Stimulated activated naive CD8-positive, alpha-beta T cell treated with anti-CD3 and anti-CD28 coated beads, Interleukin-15, Interleukin-2, amounts not matched to agents 100 ng/mL and 50 ng/mL, for 24 hours (primary cell): ENCODE measurements around the gene TRNP1.
"Not testable (repeated sequence)": the region's sequence is repeated elsewhere in the genome, so short reads cannot be mapped to it uniquely, and the experiment has no call there.

Experiments used
- H3K27ac Mint-ChIP-seq: one replicate; pipeline ENCODE4 v1.8.0; 2021; ENCODE audit warnings: mild to moderate bottlenecking, mixed read lengths
- H3K27me3 Mint-ChIP-seq: one replicate; pipeline ENCODE4 v1.8.0; 2021; ENCODE audit warnings: mixed read lengths
- H3K36me3 Mint-ChIP-seq: one replicate; pipeline ENCODE4 v1.8.0; 2021; ENCODE audit warnings: low read depth, mixed read lengths
- H3K4me1 Mint-ChIP-seq: one replicate; pipeline ENCODE4 v1.8.0; 2021; ENCODE audit warnings: low read depth, mixed read lengths
- H3K4me3 Mint-ChIP-seq: one replicate; pipeline ENCODE4 v1.8.0; 2021; ENCODE audit warnings: mild to moderate bottlenecking, mixed read lengths
- H3K9me3 Mint-ChIP-seq: one replicate; pipeline ENCODE4 v1.8.0; 2021; ENCODE audit warnings: mixed read lengths

Gene TRNP1

DNA sequence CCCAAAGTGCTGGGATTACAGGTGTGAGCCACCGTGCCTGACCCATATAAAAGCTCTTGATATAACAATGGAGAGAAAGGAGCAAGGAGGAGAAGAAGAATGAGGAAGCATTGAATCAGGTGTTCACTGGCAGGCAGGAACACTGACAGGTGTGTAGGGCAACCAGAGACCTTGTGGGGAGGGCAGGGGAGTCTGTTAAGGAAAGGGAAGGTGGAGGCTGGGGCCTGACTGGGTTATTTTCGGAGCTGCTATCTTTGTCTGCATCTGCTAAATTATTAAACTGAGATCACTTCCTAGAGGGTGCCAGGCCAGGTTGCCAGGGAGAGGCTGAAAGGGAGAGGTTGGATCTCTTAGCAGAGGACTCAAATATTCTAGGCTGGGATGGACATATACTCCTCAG is 6.8 kb upstream of the TRNP1 start:
- H3K27me3 Mint-ChIP-seq = peaks cover 39% of the 10 kb centered on the region
- no peak overlapping the region for H3K4me3 Mint-ChIP-seq
- H3K27ac Mint-ChIP-seq = no peak overlapping the region
- no peaks in the 10 kb centered on the region for H3K9me3 Mint-ChIP-seq
- peaks cover 3% of the 10 kb centered on the region for H3K4me1 Mint-ChIP-seq
- H3K36me3 Mint-ChIP-seq = no peaks in the 10 kb centered on the region

DNA sequence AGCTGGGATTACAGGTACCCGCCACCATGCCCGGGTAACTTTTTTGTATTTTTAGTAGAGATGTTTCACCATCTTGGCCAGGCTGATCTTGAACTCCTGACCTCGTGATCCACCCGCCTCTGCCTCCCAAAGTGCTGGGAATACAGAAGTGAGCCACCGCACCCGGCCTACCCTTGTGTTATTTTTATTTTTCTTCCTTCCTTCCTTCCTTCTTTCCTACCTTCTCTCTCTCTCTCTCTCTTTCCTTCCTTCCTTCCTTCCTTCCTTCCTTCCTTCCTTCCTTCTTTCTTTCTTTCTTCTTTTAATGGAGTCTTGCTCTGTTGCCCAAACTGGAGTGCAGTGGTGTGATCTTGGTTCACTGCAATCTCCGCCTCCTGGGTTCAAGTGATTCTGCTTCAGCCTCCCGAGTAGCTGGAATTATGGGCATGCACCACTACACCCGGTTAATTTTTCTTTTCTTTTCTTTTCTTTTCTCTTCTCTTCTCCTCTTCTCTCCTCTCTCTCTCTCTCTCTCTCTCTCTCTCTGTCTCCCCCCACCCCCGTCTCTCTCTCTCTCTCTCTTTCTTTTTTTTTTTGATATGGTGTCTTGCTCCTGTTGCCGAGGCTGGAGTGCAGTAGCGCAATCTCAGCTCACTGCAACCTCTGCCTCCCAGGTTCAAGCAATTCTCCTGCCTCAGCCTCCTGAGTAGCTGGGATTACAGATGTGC is 3.9 kb upstream of the TRNP1 start:
- peaks cover 11% of the 10 kb centered on the region for H3K4me1 Mint-ChIP-seq
- H3K27me3 Mint-ChIP-seq = peaks cover 36% of the 10 kb centered on the region
- H3K27ac Mint-ChIP-seq, H3K4me3 Mint-ChIP-seq, H3K9me3 Mint-ChIP-seq, H3K36me3 Mint-ChIP-seq: not testable (repeated sequence)

DNA sequence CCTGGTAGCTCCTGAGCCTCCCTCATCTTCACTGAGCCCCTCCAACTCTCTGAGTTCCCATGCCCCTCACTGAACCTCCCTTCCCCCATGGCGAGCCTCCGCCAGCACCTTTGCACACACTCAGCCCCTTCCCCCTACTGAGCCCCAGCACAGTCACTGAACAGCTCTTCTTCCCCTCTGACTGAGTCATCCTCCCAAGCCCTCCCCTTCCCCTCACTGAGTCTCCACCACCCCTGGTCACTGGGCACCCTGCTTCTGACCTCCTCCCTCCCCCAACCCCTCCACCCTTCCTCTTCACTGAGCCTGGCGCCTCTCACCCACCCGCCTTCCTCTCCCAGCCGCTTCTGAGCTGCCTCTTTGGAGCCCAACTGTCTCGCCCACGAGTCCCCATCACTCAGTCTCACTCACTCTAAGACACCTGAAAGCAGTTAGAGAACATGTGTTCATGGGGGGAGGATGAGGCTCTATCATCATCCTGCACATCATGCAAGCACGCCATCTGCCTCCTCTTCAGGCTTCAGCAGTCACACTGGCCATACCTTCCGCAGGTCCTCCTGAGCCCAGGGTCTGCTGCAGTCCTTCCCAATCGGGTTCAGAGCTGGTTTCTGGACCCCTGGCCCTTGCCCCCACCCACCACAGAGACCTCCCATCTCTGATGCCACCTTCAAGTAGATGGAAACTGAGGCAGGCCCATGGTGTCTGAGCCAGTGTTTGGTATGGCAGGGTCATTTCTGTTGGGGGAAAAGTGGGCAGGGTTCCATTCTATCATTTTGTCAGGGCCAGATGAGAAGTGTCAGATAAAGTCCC is 2.0 kb upstream of the TRNP1 start:
- Mint-ChIP-seq H3K9me3 (no peaks in the 10 kb centered on the region), H3K36me3 (no peaks in the 10 kb centered on the region), H3K27me3 (peaks cover 43% of the 10 kb centered on the region), H3K27ac (no peak overlapping the region), H3K4me3 (no peak overlapping the region), H3K4me1 (peaks cover 11% of the 10 kb centered on the region)

DNA sequence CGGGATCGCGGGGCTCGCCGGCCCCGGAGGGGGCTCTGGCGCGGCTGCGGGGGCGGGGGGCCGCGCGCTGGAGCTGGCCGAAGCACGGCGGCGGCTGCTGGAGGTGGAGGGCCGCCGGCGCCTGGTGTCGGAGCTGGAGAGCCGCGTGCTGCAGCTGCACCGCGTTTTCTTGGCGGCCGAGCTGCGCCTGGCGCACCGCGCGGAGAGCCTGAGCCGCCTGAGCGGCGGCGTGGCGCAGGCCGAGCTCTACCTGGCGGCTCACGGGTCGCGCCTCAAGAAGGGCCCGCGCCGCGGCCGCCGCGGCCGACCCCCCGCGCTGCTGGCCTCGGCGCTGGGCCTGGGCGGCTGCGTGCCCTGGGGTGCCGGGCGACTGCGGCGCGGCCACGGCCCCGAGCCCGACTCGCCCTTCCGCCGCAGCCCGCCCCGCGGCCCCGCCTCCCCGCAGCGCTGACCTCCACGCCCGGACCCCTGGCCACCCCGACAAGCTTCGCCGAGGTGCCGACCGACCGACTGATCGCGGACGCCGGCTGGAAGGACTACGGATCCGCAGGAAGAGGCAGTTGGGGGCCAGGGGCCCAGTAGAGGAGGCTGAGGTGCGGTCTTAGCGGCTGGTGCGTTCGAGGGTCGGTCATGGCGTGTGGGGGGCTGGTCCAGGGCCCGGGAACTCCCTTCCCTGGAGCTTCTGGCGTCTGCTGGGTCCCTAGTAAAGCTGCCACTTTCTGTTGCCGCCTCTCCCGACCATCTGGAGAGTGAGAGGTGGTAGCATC is 711 bp downstream of the TRNP1 start:
- Mint-ChIP-seq H3K9me3 (no peaks in the 10 kb centered on the region), H3K27me3 (peaks cover 50% of the 10 kb centered on the region), H3K36me3 (no peaks in the 10 kb centered on the region), H3K4me3 (peak overlapping the region; percentile 65), H3K27ac (no peak overlapping the region), H3K4me1 (peaks cover 11% of the 10 kb centered on the region)

DNA sequence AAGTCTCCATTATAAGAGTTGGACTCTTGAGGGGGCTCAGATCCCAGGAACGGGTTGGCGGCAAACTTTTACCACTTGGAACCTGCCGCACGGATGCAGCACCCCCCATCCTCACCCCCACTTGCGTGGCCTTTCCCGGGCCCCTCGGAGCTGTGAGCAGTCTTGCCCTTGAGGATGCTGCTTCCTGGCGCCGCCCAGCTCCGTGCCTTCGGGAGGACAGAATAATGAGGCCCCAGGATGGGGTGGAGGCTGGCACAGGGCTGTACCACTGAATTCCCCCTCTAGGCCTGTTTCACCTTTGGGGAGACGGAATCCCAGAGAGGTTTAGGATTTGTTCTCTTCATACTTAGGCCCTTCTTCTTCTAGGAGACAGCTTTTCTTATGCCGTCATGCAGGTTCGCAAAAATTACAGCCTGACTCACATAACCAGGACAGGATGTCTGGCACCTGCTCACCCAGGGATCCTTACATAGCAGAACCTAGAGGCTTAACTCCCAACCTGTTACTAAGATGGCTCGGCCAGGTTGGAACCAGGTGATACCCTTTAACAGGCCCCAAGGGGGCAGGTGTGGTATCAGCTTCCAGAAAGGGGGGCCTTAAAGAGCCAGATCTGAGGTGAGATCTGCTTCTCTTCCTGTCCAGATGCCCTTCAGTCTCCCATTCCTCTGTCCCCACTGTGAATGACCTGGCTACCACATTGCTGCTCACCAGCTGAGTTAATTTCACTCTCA is 1.5 kb downstream of the TRNP1 start:
- Mint-ChIP-seq H3K9me3 (no peaks in the 10 kb centered on the region), H3K36me3 (no peaks in the 10 kb centered on the region), H3K27ac (no peak overlapping the region), H3K4me3 (peak overlapping the region; percentile 65), H3K27me3 (peaks cover 46% of the 10 kb centered on the region), H3K4me1 (peaks cover 11% of the 10 kb centered on the region)

DNA sequence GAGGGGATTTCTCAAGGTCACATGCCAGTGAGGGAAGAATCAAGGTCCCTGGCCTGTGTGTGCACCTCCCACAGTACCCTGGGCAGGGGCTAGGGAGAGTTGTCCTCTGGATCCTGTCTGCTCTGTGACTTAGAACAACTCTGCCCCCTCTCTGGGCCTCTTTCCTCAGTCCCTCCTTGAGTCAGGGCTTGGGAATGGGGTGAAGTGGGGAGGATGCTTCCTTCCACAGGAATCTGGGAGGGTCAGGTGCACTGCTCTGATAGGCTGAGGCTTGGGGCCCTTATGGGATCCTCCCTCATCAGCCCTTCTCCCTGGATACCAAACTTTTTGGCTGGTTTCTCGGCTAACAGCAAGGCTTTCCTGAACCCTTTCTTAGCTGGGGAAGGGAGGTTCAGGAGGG is 2.5 kb downstream of the TRNP1 start:
- Mint-ChIP-seq H3K4me1 (peaks cover 11% of the 10 kb centered on the region), H3K36me3 (no peaks in the 10 kb centered on the region), H3K9me3 (no peaks in the 10 kb centered on the region), H3K4me3 (no peak overlapping the region), H3K27me3 (peaks cover 38% of the 10 kb centered on the region), H3K27ac (no peak overlapping the region)

DNA sequence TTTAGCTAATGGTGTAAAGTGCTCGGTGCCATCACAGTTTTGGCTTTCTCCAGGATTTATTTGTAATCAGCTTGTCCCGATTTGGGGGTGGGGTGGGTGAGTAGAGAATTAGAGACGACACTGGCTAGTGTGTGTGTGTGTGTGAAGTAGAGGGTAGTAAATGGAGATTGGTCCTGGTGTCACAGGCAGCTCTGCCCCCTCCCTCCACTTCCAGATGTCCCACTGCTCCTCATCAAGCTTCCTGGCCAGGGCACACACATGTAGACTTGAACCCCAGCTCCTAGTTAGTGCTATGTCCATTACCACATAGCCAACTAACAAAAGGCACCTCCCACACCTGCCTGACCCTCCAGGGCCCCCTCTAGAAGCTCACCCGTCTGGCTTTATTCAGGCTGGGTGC is 3.2 kb downstream of the TRNP1 start:
- H3K27me3 Mint-ChIP-seq = peaks cover 32% of the 10 kb centered on the region
- H3K9me3 Mint-ChIP-seq = no peaks in the 10 kb centered on the region
- H3K36me3 Mint-ChIP-seq = no peaks in the 10 kb centered on the region
- H3K4me3 Mint-ChIP-seq = no peak overlapping the region
- no peak overlapping the region for H3K27ac Mint-ChIP-seq
- H3K4me1 Mint-ChIP-seq = peaks cover 8% of the 10 kb centered on the region

DNA sequence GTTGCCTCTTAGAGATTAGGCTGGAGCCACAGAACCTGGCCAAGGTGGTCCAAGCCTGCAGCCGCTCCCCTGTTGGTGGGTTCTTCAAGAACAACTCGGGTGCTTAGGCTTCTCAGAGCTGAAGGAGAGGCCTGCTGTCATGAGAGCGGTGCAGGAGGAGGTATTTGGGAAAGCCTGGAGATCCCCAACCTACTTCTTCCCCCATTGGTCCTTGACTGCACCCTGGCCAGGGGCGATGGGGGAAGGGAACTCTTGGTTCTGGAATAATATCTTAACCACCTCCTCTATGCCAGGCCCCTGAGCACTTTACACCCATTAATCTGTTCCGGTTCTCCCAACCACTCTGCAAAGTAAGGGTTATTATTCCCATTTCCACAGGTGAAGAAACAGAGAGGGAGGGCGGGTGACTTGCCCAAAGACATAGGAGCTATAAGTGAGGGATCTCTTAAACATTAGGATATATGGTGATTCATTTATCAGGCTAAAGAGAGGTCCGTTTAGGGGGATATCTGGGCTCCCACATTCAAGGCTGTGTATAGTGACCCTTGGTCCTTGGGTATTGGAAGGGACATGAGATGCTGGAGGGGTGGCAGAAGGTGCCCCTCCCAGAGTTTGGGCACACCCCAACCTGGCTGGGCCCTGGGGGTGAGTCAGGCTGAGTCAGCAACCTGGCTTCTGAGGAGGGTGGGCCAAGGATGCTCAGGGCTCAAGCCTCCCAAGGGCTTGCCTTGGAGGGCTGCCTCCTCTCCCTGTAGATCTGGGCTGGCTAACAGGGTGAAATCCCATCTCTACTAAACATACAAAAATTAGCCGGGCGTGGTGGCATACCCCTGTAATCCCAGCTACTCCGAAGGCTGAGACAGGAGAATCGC is 5.2 kb downstream of the TRNP1 start:
- Mint-ChIP-seq H3K4me1 (no peaks in the 10 kb centered on the region), H3K27me3 (peaks cover 28% of the 10 kb centered on the region), H3K36me3 (no peaks in the 10 kb centered on the region), H3K9me3 (no peaks in the 10 kb centered on the region), H3K4me3 (no peak overlapping the region), H3K27ac (no peak overlapping the region)

DNA sequence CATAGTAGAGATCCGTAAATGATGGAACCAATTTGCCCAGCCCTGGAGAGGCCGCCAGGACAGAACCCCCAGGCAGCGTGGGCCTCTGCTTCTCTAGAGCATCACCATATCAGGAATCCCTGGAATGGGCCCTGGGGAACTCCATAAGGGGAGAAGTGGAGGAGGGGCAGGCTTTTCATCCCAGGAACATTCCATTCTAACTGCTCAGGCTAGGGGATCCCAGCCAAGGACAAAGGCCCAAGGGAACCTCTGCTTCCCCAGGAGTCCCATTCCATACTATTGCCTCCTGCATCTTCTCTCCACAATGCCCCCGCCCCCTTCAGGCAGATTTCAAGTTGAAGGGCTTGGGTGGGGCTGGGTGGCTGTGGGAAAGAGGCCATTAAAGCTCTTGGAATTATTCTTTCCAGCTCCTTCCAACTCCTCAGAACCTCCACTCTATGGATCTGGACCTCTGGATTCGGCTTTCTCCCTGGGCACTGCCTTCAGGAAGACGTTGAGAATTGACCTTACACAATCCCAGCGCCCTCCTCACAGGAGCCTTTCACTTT is 6.0 kb downstream of the TRNP1 start:
- no peaks in the 10 kb centered on the region for H3K36me3 Mint-ChIP-seq
- H3K4me3 Mint-ChIP-seq = no peak overlapping the region
- peaks cover 26% of the 10 kb centered on the region for H3K27me3 Mint-ChIP-seq
- H3K27ac Mint-ChIP-seq = no peak overlapping the region
- H3K9me3 Mint-ChIP-seq = no peaks in the 10 kb centered on the region
- no peaks in the 10 kb centered on the region for H3K4me1 Mint-ChIP-seq

DNA sequence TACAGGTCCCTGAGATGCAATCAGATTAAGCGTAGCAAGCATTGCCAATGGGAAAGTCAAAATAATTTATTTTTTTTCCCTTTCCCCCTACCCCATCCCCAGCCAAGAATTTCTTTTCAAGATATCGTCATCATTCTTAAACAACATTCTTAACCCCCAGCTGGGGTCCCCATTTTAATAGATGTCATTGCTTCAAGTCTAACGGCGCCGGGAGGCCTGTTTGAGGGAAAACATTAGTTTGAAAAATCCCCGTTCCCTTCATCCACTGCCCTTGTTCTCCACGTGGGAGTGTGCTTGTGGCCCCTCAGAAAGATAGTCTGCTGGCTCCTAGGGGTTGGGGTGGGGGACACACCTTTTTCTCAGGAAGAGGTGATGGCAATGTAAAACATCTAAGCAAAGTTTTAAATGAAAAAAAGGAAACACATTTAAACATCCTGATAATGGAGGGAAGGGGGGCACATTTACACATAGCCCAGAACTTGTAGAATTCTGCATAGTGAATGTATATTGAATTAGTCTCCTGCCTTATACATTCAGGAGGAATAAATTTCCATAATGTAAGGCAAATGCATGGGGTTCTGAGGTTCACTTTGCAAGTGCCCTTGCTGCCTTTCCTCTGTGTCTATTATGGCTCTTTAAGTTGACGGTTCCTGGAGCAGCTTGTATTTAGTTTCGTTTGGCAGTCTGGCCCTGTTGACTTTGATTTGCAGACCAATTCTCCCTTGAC is 6.8 kb downstream of the TRNP1 start:
- Mint-ChIP-seq H3K27me3 (peaks cover 19% of the 10 kb centered on the region), H3K27ac (no peak overlapping the region), H3K4me3 (no peak overlapping the region), H3K4me1 (no peaks in the 10 kb centered on the region), H3K9me3 (no peaks in the 10 kb centered on the region), H3K36me3 (no peaks in the 10 kb centered on the region)

DNA sequence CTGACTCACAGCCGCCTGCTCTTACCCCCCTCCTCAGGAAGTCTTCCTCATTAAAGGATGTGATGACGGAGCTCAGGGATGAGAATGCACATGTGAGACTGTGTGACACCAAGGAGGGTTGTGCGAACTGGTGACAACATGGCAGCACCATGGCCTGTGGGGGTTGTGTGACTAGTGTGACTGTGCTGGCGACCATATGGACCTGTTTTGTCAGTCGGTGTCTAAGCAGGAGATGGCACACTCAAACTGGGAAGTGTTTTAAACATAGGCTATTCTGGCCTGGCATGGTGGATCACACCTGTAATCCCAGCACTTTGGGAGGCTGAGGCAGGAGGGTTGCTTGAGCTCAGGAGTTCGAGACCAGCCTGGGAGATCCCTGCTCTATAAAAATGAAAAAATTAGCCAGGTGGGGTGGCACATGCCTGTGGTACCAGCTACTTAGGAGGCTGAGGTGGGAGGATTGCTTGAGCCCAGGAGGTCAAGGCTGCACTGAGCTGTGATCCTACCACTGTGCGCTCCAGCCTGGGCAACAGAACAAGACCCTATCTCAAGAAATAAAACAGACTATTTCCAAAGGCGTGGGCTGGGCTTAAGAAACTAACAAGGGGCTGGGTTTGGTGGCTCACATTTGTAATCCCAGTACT is 7.4 kb downstream of the TRNP1 start:
- Mint-ChIP-seq H3K9me3 (no peaks in the 10 kb centered on the region), H3K36me3 (no peaks in the 10 kb centered on the region), H3K27me3 (peaks cover 12% of the 10 kb centered on the region), H3K4me3 (no peak overlapping the region), H3K4me1 (no peaks in the 10 kb centered on the region), H3K27ac (no peak overlapping the region)

DNA sequence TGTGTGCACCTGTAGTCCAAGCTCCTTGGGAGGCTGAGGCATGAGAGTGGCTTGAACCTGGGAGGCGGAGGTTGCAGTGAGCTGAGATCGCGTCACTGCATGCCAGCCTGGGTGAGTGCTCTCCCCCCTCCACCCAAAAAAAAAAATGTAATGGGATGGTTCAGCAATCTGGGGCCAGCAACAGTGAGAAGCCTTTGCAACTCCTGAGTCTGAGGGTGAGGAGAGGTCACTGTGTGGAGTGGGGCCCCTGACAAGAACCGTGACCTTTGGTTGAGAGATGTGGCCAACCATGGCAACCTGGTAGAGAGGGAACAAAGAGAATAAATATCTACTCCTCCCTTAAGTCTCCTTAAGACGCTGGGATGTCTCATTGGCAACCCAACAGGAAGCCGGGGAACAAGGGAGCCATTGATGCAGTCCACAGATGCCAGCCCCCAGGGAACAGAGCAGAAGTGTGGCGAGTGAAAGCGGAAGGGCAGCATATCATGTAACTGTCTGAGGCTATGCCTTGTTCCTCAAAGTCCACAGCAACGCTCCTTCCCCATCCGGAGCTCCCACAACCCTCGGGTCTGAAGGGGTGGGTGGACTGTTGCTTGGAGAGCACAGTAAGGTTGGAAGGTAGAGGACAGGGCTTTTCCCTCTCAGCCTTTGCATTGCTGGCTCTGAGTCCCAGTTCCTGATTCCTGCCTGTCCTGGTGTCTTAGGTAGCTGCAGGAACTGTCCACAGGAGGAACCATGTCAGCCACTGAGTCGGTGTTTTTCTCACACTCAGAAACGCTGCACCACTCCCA is 8.3 kb downstream of the TRNP1 start:
- Mint-ChIP-seq H3K9me3 (no peaks in the 10 kb centered on the region), H3K36me3 (no peaks in the 10 kb centered on the region), H3K4me3 (no peak overlapping the region), H3K27ac (no peak overlapping the region), H3K4me1 (no peaks in the 10 kb centered on the region), H3K27me3 (peaks cover 4% of the 10 kb centered on the region)
